Thyroid gland (tissue), 4 donors: Measurements from ENCODE around the gene UBAC1.

Experiments used
- POLR2A ChIP-seq, 2 donors: fragments of 450-650 bp; IDR thresholded peaks; one replicate each; pipeline ENCODE4 v1.6.1; 2017; ENCODE audit warnings: antibody characterized with exemption in 2 of 2, mild to moderate bottlenecking in 2 of 2, moderate library complexity in 1 of 2
- TF ChIP-seq, protein P1 (sequence below), 6 experiments: fragments of 200-600 bp in 3 of 6; fragments of 450-650 bp in 3 of 6; sonication (generic) in 3 of 6; IDR thresholded peaks; one replicate each; pipeline ENCODE4 v1.5.1; 2016 to 2019; ENCODE audit warnings: antibody characterized with exemption in 6 of 6, mild to moderate bottlenecking in 2 of 6, inconsistent platforms in 1 of 6, moderate library complexity in 1 of 6

DNA sequence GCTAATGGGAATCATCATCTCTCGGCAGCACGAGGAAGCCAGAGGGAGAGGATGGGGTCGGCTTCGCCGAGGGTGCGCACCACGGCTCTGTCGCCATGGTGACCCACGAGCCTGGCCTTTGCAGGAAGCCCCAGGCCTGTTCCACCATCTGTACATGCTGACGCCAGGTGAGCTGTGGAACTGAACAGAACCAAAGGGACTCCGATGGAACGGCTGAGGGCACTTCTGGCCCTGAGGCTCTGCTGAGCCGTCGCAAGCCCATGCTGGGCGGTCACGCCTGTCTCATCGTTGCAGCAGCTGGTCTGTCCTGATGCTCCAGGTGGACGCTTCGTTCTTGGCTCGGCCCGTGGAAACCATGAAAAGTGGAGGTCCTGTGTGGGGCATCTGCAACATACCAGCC is 34.6 kb upstream of the UBAC1 start:
- no peak for TF ChIP-seq POLR2A (IDR thresholded peaks at IDR 0.05)
- TF ChIP-seq, protein P1, sequence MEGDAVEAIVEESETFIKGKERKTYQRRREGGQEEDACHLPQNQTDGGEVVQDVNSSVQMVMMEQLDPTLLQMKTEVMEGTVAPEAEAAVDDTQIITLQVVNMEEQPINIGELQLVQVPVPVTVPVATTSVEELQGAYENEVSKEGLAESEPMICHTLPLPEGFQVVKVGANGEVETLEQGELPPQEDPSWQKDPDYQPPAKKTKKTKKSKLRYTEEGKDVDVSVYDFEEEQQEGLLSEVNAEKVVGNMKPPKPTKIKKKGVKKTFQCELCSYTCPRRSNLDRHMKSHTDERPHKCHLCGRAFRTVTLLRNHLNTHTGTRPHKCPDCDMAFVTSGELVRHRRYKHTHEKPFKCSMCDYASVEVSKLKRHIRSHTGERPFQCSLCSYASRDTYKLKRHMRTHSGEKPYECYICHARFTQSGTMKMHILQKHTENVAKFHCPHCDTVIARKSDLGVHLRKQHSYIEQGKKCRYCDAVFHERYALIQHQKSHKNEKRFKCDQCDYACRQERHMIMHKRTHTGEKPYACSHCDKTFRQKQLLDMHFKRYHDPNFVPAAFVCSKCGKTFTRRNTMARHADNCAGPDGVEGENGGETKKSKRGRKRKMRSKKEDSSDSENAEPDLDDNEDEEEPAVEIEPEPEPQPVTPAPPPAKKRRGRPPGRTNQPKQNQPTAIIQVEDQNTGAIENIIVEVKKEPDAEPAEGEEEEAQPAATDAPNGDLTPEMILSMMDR (IDR thresholded peaks at IDR 0.05), result no peak
